Middle frontal gyrus (tissue), 1 donor: ENCODE results near the gene RNU1-3.
A peak's percentile ranks its signal among the peaks of the same experiment; 100 is the strongest.
"Not testable (repeated sequence)": the region's sequence is repeated elsewhere in the genome, so short reads cannot be mapped to it uniquely, and the experiment has no call there.

Experiments
- DNase-seq: peaks from one replicate; pipeline ENCODE4 v3.0.0-alpha.2; 2015; ENCODE audit warnings: low spot score; ENCODE audit errors: extremely low spot score

The RNU1-3 gene

GRCh38 chr1:16666502-16667413 lies at the start of gene RNU1-3:
TSS of gene RNU1-3 (minus strand) at chr1:16666948.
- DNase-seq = not testable (repeated sequence)

- DNase-seq = not testable (repeated sequence)
Observed at GRCh38 chr1:16713480-16713879, 46.7 kb upstream of the RNU1-3 start.

- not testable (repeated sequence) for DNase-seq
Observed at GRCh38 chr1:16712984-16713383, 46.2 kb upstream of the RNU1-3 start.

DNA sequence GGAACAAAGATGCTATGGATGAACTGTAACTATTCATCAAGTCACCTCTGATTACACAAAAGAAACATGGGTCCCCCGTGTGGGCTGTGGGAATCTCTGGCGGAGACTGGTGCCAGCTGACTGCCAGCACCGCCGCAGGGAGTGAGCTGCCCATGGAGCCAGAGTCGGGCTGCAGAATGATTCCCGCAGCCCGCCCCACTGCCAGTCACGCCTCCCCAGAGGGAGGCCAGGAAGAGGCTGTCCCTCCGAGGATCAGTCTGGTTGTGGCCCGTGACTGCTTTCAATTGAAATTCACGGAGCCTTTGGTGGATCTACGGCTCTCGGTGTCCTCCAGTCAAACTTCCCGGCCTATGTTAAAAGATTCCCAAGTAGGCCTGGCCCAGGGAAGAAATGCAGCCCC lies 45.8 kb upstream of the RNU1-3 start:
- DNase-seq = not testable (repeated sequence)

GRCh38 chr1:16712131-16712530 lies 45.4 kb upstream of the RNU1-3 start:
- DNase-seq = not testable (repeated sequence)

GRCh38 chr1:16710618-16711017 lies 43.9 kb upstream of the RNU1-3 start:
- DNase-seq = peak; percentile 4

DNA sequence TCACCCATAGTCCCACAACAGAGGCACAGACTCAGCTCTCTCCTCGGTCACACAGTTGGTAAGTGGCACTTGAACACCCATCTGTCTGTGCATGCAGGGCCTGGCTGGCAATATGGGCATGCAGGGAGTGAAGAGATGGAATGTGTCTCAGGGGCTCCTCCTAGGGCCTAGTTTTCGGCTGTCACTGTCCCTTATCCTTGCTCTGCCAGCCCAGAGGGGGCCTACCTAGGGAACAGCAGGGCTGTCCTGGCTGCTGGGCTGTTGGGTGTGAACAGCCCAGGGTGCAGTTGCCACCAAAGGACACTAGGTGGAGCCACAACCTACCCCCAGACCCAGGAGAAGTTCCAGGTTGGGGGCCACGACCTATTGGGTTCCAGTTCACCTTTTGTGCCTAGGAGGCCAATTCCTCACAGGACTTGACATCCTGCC lies 42.9 kb upstream of the RNU1-3 start:
- DNase-seq = peak; percentile 2

- not testable (repeated sequence) for DNase-seq
Observed at GRCh38 chr1:16708704-16709103, 42.0 kb upstream of the RNU1-3 start.

DNA sequence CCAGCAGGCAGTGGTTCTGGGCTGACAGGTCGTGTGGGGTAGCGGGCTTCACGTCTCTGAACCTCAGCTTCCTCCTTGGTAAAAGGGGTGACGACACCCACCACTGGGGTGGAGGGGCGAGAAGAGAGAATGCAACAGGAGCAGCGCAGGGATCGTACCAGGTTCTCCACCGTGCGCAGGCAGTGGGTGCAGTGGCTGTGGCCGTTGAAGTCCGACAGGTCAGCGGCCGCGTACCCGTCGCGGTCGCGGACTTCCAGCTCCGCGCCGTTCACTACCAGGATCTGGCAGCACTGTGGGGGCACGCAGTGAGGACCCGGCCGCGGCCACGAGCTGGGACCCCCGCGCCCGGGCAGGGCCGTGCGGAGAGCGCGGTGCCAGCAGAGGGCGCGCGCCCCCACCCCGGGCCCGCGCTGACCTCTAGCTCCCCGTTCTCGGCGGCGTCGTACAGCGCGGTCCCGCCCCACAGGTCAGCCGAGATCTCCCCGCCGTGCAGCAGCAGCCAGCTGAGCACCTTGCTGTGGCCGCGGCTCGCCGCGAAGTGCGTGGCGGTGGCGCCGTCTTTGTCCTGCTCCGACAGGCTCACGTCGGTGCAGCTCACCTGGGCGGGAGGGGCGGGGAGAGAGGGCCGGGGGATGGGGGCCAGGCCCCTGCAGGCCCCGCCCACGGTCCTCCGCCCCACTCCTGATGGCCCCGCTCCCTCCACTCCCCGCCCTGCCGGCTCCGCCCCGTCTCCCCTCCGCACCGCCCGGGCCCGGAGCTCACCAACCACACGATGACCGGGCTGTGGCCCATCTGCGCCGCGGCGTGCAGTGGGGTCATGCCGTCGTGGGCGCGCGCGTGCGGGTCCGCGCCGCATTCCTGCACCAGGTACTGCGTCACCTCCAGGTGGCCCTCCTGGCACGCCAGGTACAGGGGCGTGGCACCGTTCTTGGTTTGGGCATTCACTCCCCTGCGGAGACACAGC lies 40.7 kb upstream of the RNU1-3 start:
- not testable (repeated sequence) for DNase-seq

GRCh38 chr1:16706302-16706701 lies 39.6 kb upstream of the RNU1-3 start:
- DNase-seq = not testable (repeated sequence)

GRCh38 chr1:16704502-16705100 lies 37.9 kb upstream of the RNU1-3 start:
- not testable (repeated sequence) for DNase-seq

DNA sequence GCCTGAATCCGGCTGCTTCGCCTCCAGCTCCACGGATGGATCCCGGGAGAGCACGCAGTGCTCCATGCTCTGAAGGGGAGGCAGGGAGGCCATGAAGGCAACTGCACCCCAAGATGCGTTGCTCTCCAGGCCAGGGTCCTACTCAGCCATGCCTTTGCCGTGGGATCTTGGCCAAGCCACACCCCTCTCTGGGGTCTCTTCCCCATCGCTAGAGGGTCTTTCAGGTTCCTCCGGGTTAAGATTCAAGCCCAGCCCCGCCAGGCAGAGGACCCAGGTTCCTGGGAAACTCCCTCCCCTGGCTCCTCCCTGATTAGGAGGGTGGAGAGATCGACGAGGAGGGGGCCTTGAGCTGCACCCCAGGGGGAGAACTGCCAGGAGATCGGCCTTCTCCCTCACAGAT lies 37.3 kb upstream of the RNU1-3 start:
- not testable (repeated sequence) for DNase-seq

GRCh38 chr1:16703602-16704001 lies 36.9 kb upstream of the RNU1-3 start:
- not testable (repeated sequence) for DNase-seq

GRCh38 chr1:16703141-16703540 lies 36.4 kb upstream of the RNU1-3 start:
- not testable (repeated sequence) for DNase-seq

DNA sequence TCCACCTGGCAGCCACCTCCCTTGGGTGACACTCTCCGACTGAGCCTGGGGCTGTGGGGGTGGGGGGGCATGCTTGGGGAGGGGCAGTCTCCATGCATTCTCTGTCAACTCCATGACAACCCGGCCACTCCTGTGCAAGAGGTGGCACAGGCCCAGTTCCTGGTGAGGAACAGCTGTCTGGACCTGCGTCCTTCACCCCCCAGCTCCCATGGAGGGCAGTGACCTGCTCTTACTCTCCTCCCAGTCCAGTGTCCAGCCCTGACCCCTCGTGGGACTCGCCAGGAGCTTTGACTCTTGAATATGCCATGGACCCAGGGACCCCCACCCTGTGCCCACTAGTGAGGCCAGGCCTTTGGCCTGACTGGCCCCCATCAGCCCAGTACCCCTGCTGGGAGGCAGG lies 35.5 kb upstream of the RNU1-3 start:
- DNase-seq = not testable (repeated sequence)

- DNase-seq = not testable (repeated sequence)
Observed at GRCh38 chr1:16701189-16701588, 34.4 kb upstream of the RNU1-3 start.

DNA sequence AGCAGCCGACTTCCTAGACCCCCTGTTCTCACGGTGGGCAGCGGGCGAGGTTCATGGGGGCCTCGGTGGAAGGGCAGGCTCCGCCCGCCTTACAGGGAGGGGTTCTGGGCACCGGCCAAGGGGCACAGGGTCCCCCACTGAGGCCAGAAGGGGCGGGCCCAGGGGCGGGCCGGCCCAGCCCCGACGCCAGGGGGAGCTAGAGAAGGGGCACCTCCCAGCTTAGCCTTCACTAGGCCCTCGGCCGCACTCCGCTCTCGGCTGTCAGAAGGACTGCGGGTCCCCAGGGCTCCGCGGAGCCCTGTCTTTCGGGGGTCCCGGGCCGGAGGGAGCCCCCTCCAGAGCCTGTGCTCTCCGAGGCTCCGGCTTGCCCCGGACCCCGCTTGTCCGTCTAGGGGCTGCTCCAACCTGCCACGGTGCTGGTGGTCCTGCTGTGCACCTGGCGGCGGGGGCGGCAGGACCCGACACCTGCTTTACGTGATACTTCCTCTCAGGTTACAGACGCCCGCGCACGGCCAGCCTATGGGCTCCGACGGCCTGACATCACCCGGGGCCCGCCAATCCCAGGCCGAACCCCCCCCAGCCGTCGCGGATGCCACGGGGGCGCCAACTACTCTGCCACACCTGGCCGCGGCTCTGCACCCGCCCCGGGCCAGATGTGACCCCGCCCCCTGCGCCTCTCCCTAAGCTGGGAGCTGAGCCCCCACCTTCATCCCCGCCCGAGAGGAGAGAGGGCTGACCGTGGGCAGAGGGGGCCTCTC lies 33.6 kb upstream of the RNU1-3 start:
- DNase-seq = not testable (repeated sequence)

- not testable (repeated sequence) for DNase-seq
Observed at GRCh38 chr1:16699440-16699839, 32.7 kb upstream of the RNU1-3 start.

GRCh38 chr1:16697152-16697551 lies 30.4 kb upstream of the RNU1-3 start:
- not testable (repeated sequence) for DNase-seq

DNA sequence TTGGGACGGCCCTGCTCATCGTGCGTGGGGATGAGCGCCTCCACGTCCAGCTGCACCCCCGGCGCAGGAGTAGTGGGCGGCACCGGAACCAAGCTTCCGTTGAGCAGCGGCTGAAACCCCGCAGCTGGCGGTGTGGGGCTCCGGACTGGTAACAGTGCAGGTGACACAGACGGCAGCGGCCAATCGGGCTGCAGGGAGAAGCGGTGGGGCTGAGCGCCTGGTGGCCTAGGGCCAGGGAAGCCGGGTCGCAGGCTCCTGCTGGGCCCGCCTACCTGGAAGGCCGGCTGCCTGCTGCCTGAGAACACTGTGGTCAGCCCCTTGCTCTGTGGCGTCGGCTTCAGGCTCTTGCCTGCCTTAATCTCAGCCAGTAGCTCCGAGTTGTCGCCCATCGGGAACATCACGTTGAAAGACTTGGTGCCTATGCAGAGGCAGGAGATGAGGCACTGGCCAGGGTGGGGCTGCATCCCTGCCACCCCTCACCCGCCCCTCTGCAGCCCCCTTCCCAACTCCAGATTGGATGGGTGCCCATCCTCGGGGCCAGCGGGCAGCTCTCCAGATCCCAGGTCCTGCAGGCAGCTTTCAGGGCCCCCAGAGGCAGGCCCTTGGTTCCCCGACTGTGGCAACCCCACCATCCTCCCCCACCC lies 29.9 kb upstream of the RNU1-3 start:
- DNase-seq = not testable (repeated sequence)
